ENCODE results near the gene GNB5. TPM values are rescaled to one million over a fixed set of nuclear protein-coding genes. Genes with fewer than 3 reads are reported as not detected.

The GNB5 gene
- total RNA-seq, 2 donors from 2014 or later: 27.9 to 43.2 TPM

- TF ChIP-seq, protein P1, sequence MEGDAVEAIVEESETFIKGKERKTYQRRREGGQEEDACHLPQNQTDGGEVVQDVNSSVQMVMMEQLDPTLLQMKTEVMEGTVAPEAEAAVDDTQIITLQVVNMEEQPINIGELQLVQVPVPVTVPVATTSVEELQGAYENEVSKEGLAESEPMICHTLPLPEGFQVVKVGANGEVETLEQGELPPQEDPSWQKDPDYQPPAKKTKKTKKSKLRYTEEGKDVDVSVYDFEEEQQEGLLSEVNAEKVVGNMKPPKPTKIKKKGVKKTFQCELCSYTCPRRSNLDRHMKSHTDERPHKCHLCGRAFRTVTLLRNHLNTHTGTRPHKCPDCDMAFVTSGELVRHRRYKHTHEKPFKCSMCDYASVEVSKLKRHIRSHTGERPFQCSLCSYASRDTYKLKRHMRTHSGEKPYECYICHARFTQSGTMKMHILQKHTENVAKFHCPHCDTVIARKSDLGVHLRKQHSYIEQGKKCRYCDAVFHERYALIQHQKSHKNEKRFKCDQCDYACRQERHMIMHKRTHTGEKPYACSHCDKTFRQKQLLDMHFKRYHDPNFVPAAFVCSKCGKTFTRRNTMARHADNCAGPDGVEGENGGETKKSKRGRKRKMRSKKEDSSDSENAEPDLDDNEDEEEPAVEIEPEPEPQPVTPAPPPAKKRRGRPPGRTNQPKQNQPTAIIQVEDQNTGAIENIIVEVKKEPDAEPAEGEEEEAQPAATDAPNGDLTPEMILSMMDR (IDR thresholded peaks at IDR 0.05): no peak
Measured at GRCh38 chr15:52076889-52077781, 114.1 kb downstream of the GNB5 start.

DNA sequence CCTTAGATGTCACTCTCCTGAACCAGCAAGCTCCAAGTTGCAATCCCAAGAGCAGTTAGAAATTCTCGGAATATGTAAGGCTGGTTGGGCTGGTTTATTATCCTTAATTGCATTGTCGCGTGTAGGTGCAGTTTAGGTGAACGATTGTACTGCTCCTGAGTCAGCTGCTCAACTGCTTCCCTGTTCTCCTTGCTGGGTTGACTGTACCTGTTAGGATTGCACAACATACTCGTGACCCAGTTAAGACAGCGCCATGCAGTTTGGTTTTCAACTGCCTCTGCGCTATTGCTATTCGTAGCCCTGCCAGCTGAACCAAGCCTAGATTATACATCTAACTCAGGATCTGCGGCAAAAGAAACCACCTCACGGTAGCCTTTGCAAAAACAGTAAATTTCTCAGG, 119.6 kb downstream of the GNB5 start:
- H3K36me3 ChIP-seq: no peaks in the 10 kb centered on the region
- ATAC-seq (ENCODE audit: insufficient number of reproducible peaks, low FRiP score, low read depth) (no peak), DNase-seq (ENCODE audit: low spot score) (no peak)
- H3K4me3 ChIP-seq: no peak overlapping the region
- TF ChIP-seq, protein P1 (IDR thresholded peaks at IDR 0.05): no peak
- no peak overlapping the region for H3K27ac ChIP-seq
- H3K9me3 ChIP-seq: no peaks in the 10 kb centered on the region
- H3K4me1 ChIP-seq (ENCODE audit: control insufficient read depth in 1 of 2, low read depth in 2 of 2): no peaks in the 10 kb centered on the region
- H3K27me3 ChIP-seq (replicated peaks; ENCODE audit: insufficient read depth): no peaks in the 10 kb centered on the region

More at GRCh38 chr15:52076889-52077781, 114.1 kb downstream of the GNB5 start:
- H3K4me3 ChIP-seq: no peak overlapping the region
- H3K36me3 ChIP-seq: no peaks in the 10 kb centered on the region
- H3K27me3 ChIP-seq (replicated peaks; ENCODE audit: insufficient read depth): no peaks in the 10 kb centered on the region
- no peak overlapping the region for H3K27ac ChIP-seq
- ATAC-seq (ENCODE audit: insufficient number of reproducible peaks, low FRiP score, low read depth): no peak
- no peak for DNase-seq (ENCODE audit: low spot score)
- H3K4me1 ChIP-seq (ENCODE audit: control insufficient read depth in 1 of 2, low read depth in 2 of 2): no peaks in the 10 kb centered on the region
- no peaks in the 10 kb centered on the region for H3K9me3 ChIP-seq

GRCh38 chr15:52069559-52069958, 121.6 kb downstream of the GNB5 start:
- Histone ChIP-seq H3K36me3 (no peaks in the 10 kb centered on the region), H3K4me3 (no peak overlapping the region), H3K4me1 (ENCODE audit: control insufficient read depth in 1 of 2, low read depth in 2 of 2) (no peaks in the 10 kb centered on the region), H3K27ac (no peak overlapping the region), H3K9me3 (no peaks in the 10 kb centered on the region), H3K27me3 (replicated peaks; ENCODE audit: insufficient read depth) (no peaks in the 10 kb centered on the region)
- DNase-seq (ENCODE audit: low spot score) (no peak), ATAC-seq (ENCODE audit: insufficient number of reproducible peaks, low FRiP score, low read depth) (no peak)
- TF ChIP-seq, protein P1 (IDR thresholded peaks at IDR 0.05): no peak

- ATAC-seq (ENCODE audit: insufficient number of reproducible peaks, low FRiP score, low read depth): no peak
- Histone ChIP-seq H3K27ac (no peak overlapping the region), H3K4me1 (ENCODE audit: control insufficient read depth in 1 of 2, low read depth in 2 of 2) (no peaks in the 10 kb centered on the region), H3K27me3 (replicated peaks; ENCODE audit: insufficient read depth) (no peaks in the 10 kb centered on the region), H3K36me3 (peaks cover 9% of the 10 kb centered on the region), H3K9me3 (no peaks in the 10 kb centered on the region), H3K4me3 (no peak overlapping the region)
- TF ChIP-seq, protein P1 (IDR thresholded peaks at IDR 0.05): no peak
- DNase-seq (ENCODE audit: low spot score): no peak
Measured at GRCh38 chr15:52068004-52068615, 123.1 kb downstream of the GNB5 start.

DNA sequence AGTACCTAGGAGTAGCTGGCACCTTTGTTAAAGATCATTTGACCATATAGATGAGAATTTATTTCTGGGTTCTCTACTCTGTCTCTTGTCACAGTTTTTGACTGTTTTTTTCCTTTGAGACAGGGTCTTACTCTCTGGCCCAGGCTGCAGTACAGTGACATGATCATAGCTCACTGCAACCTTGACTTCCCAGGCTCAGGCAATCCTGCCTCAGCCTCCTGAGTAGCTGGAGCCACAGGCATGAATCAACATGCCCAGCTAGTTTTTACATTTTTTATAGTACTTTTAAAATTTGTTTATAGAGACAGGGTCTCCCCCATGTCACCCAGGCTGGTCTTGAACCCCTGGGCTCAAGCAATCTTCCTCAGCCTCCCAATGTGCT, 123.7 kb downstream of the GNB5 start:
- DNase-seq (ENCODE audit: low spot score) (no peak), ATAC-seq (ENCODE audit: insufficient number of reproducible peaks, low FRiP score, low read depth) (no peak)
- H3K27ac ChIP-seq: no peak overlapping the region
- TF ChIP-seq, protein P1 (IDR thresholded peaks at IDR 0.05): no peak
- no peaks in the 10 kb centered on the region for H3K9me3 ChIP-seq
- H3K27me3 ChIP-seq (replicated peaks; ENCODE audit: insufficient read depth): no peaks in the 10 kb centered on the region
- no peak overlapping the region for H3K4me3 ChIP-seq
- no peaks in the 10 kb centered on the region for H3K4me1 ChIP-seq (ENCODE audit: control insufficient read depth in 1 of 2, low read depth in 2 of 2)
- H3K36me3 ChIP-seq: peaks cover 11% of the 10 kb centered on the region

Data from thoracic aorta (tissue), 2 donors.